ENCODE data around the gene RNF166. TPM values are rescaled to one million over a fixed set of nuclear protein-coding genes. Genes with fewer than 3 reads are reported as not detected.
"Not testable (repeated sequence)": the region's sequence is repeated elsewhere in the genome, so short reads cannot be mapped to it uniquely, and the experiment has no call there.

RNF166 gene
- polyA plus RNA-seq, 4 donors, result 14.1 to 21.7 (median 19.9) TPM

- no peak for DNase-seq (ENCODE audit: low read depth in 4 of 4, low spot score in 3 of 4)
Measured at GRCh38 chr16:88681084-88681680, 25.0 kb downstream of the RNF166 start.

- no peak for DNase-seq (ENCODE audit: low read depth in 4 of 4, low spot score in 3 of 4)
Measured at GRCh38 chr16:88680554-88681083, 25.6 kb downstream of the RNF166 start.

DNA sequence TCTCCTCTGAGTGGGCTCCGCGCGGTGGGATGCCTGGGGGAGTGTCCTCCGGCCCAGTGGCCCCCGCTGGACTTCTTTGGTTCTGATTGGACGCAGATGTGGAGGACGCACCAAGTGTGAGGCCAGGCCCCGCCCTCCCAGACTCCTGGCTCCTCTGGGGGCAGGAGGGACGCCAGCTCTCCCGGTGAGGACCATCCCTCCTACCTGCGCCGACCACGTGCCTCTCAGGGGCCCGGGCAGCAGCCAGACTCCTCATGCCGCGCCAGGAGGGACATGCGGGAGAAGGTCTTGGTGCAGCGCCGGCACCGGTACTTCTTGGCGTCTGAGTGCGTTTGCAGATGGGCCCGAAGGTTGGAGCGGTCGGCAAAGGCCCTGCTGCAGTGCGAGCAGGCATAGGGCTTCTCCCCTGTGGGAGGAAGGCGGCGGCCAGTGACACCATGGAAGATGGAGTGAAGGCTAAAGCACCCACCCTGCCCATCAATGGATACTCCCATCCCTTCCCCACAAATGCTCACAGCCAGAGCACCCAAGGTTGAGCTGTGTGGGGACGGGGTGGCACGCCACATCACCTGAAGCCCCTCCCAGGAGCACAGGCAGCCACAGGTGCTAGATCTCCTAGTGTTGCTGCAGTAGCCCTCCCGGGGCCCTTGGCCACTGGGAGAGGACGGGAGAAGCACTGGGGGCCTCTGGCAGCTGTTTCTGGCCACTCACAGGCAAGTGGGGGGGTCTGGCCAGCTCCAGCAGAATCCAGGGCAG lies 27.8 kb downstream of the RNF166 start:
- no peak for DNase-seq (ENCODE audit: low read depth in 4 of 4, low spot score in 3 of 4)

DNA sequence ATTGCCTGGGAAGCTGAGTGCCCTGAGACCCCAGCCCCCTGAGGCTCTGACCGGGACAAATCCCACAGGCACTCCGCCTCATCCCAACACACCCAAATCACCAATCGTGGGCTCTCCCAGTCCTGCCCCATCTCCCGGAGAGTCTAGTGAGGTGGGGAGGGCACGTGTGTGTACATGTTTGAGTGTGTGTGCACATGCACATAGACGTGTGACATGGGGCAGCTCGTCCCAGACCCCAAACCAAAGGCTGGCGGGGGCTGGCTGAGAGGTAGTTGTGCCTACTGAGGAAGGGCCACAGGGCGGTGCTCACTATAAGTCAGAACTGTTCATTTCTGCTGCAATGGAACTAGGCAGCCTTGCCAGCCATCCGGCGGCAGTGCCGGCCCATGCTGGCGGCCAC lies 28.5 kb downstream of the RNF166 start:
- no peak for DNase-seq (ENCODE audit: low read depth in 4 of 4, low spot score in 3 of 4)

- DNase-seq (ENCODE audit: low read depth in 4 of 4, low spot score in 3 of 4), result no peak
Measured at GRCh38 chr16:88676502-88677242, 29.5 kb downstream of the RNF166 start.

DNA sequence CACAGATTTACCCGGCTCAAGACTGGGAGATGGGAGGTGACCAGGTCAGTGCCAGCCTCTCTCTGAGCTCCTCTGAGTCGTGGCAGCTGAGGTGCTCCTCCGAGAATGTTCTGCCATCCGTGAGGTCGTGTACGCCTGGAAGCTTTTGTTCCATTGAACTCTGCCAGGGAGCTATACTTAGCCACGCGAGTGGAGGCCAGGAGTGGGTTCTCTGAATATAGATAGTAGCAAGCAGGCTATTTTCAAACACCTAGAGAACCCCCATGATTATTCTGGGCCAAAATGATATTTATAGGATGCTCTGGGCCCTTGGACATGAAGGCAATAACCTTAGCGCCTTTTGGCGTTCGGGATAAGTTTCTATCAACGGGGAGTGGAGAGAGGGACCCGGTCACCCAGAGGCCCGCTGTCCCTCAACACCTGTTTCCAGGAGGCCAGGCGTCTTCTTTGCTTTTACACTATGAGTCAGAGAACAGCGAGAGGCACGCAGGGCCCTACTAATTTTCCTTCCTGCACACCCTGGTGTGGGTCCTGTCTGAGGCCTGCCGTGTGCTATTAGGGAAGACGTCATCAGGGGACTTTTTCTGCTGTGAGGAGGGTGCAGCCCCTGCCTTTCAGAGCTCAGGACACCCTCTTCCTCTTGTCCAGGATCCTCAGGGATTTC lies 32.4 kb downstream of the RNF166 start:
- DNase-seq (ENCODE audit: low read depth in 4 of 4, low spot score in 3 of 4), result no peak

DNA sequence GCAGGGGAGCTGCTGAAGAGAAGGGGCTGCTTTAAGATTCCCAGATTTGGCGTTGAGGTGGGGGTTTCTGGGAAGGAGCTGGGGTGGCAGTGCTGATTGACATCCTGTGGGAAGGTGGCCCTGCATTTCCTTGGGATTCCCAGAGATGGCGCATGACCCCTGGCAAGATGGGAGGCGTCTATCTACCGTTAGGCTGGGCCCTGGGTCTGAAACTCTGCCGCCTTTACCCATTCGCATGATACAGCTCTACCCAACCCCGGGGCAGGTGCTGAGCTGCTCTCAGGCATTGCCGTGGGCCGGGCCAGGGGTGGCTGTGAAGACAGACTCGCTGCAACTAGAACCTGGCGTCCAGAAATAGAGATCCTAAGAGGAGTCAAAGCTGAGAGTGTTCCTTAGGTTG lies 33.4 kb downstream of the RNF166 start:
- DNase-seq (ENCODE audit: low read depth in 4 of 4, low spot score in 3 of 4), result no peak

GRCh38 chr16:88671806-88672205 lies 34.4 kb downstream of the RNF166 start:
- no peak for DNase-seq (ENCODE audit: low read depth in 4 of 4, low spot score in 3 of 4)

GRCh38 chr16:88669980-88670379 lies 36.2 kb downstream of the RNF166 start:
- DNase-seq (ENCODE audit: low read depth in 4 of 4, low spot score in 3 of 4), result no peak

DNA sequence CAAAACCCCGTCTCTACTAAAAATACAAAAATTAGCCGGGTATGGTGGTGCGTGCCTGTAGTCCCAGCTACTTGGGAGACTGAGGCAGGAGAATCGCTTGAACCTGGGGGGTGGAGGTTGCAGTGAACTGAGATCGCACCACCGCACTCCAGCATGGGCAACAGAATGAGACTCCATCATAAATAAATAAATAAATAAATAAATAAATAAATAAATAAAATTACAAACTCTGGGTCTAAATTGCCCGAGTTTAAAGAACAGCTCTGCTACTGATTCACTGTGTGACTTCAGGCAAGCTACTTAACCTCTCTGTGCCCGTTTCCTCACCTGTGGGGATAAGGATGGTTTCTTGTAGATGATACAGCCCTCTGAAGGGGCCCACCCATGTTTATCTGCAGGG lies 36.7 kb downstream of the RNF166 start:
- DNase-seq (ENCODE audit: low read depth in 4 of 4, low spot score in 3 of 4), result not testable (repeated sequence)

- no peak for DNase-seq (ENCODE audit: low read depth in 4 of 4, low spot score in 3 of 4)
Measured at GRCh38 chr16:88667461-88667860, 38.7 kb downstream of the RNF166 start.

DNA sequence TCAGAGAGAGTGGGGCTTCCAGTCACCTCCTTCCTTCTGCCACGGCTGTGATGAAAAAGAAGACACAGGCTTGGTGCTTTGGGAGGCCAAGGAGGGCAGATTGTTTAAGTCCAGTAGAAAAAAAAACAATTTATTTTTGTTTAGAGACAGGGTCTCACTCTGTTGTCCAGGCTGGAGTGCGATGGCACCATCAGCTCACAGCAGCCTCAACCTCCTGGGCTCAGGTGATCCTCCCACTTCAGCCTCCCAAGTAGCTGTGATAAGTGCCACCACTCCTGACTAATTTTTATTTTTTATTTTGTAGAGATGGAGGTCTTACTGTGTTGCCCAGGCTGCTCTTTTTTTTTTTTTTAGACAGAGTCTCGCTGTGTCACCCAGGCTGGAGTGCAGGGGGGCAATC lies 40.6 kb downstream of the RNF166 start:
- no peak for DNase-seq (ENCODE audit: low read depth in 4 of 4, low spot score in 3 of 4)

- no peak for DNase-seq (ENCODE audit: low read depth in 4 of 4, low spot score in 3 of 4)
Measured at GRCh38 chr16:88665148-88665547, 41.1 kb downstream of the RNF166 start.

GRCh38 chr16:88662843-88663606 lies 43.2 kb downstream of the RNF166 start, which contains the start of gene MVD:
TSS of gene MVD (minus strand) at chr16:88663091. CDS start at chr16:88663080, 11 bp downstream.
- peak; percentile 92 to 97 (median 94) for DNase-seq (ENCODE audit: low read depth in 4 of 4, low spot score in 3 of 4)

- no peak for DNase-seq (ENCODE audit: low read depth in 4 of 4, low spot score in 3 of 4)
Measured at GRCh38 chr16:88662222-88662842, 43.9 kb downstream of the RNF166 start.

- DNase-seq (ENCODE audit: low read depth in 4 of 4, low spot score in 3 of 4), result no peak
Measured at GRCh38 chr16:88661468-88661867, 44.7 kb downstream of the RNF166 start.

- no peak for DNase-seq (ENCODE audit: low read depth in 4 of 4, low spot score in 3 of 4)
Measured at GRCh38 chr16:88659160-88659559, 47.0 kb downstream of the RNF166 start.

DNA sequence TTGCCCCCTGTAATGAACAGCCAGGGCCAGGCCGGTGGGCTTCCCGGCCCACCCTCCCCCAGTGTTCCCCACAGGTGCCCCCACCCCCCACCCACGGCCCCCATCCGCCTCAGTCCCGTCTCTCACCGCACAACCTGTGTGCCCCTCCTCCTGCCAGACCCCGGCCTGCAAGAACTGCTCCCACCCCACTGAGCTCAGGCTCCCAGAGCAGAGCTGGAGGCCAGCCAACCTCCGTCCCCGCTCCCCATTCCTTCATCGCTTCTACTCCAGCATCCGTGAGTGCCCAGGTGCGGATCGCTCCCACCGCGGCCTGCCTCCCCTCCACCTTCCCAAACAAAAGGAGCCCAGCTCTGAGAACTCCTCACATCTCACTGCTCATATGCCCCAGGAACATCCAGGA lies 47.5 kb downstream of the RNF166 start:
- DNase-seq (ENCODE audit: low read depth in 4 of 4, low spot score in 3 of 4), result no peak

DNA sequence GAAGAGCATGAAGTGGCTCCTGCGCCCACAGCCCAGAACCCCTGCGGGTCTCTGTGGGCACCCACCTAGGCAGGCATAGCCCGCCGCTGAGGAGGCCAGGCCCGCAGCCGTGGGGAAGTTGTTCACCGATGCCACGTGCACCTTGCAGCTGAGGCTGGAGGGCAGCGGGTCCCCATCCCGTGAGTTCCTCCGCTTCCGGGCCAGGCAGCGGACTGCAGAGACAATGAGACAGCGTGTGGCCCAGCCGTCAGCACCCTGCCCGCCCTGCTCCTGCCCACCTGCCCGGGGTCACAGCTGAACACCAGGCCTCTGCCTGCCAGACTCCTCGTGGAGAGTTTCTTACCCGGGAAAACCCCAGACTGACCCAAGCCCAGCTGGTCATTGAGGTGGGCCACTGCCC lies 48.8 kb downstream of the RNF166 start:
- DNase-seq (ENCODE audit: low read depth in 4 of 4, low spot score in 3 of 4), result no peak
